ENCODE data around the gene CSRP2. TPM values are rescaled to one million over a fixed set of nuclear protein-coding genes. Genes with fewer than 3 reads are reported as not detected.

Gene CSRP2
- total and polyA plus RNA-seq, 2 experiments from 2014 or later, result 257 to 558 TPM

DNA sequence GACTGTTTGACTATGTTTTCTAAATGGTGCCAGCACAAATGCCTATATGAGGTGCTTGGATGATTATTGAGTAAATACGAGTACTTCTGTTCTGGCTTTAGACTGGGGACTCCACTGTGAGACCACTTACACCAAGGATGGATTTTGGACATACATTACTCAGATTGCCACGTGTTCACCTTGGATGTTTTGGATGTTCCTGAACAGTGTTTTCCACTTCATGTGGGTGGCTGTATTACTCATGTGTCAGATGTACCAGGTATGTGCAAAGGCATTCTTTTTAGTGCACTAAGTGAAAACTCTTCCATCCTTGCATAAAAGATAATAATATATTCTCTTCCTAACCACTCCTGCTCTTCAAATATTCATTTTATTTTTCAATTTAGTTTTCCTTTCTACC lies 30.7 kb downstream of the CSRP2 start:
- Histone ChIP-seq H3K4me1 (ENCODE audit: low read depth) (no peaks in the 10 kb centered on the region), H3K27me3 (no peaks in the 10 kb centered on the region), H3K27ac (no peak overlapping the region), H3K36me3 (peaks cover 30% of the 10 kb centered on the region), H3K9me3 (ENCODE audit: low read depth) (no peaks in the 10 kb centered on the region), H3K4me3 (no peak overlapping the region)
- DNase-seq (ENCODE audit: low read depth in 1 of 2, low spot score in 1 of 2), result no peak
- no peak for TF ChIP-seq CTCF (IDR thresholded peaks at IDR 0.05; ENCODE audit: low read depth, low read length)

DNA sequence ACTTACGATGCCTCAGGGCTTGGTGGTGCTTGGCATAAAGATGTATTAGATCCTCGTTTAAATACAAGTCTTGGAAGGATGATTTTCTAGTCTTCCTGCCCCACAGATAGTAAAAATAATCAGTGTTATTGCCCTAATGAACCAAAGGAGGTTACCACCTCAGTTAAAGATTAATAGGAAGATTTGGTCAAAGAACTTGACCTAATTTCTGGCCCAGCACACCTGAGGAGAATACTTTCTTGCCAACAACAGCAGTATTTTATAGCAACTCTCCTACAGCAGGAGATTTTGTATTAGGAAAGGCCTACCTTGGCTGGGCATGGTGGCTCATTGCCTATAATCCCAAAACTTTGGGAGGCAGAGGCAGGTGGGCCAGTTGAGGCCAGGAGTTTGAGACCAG lies 31.6 kb downstream of the CSRP2 start:
- H3K36me3 ChIP-seq, result peaks cover 34% of the 10 kb centered on the region
- H3K27ac ChIP-seq, result no peak overlapping the region
- DNase-seq (ENCODE audit: low read depth in 1 of 2, low spot score in 1 of 2), result no peak

DNA sequence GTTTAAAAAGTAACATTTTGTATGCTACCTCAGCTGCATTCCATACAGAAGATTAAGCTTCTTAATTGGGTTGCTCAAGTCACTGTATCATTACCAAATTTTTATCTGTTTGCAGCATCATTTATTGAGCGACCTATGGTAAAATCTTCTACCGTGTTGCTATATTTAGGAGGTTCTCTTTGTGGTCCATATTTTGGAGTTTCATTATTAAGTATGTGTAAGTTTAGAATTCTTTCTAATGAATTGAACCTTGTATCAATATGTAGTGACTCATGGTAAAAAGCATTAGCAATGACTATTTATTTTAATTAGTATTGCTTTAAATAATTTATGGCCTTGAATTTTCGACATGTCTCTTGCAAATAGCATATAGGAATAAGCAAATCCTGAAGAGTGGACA lies 42.2 kb downstream of the CSRP2 start:
- H3K36me3 ChIP-seq, result peaks cover 12% of the 10 kb centered on the region
- no peak for TF ChIP-seq CTCF (IDR thresholded peaks at IDR 0.05; ENCODE audit: low read depth, low read length)
- no peak for DNase-seq (ENCODE audit: low read depth in 1 of 2, low spot score in 1 of 2)
- H3K9me3 ChIP-seq (ENCODE audit: low read depth), result peaks cover 3% of the 10 kb centered on the region
- no peak overlapping the region for H3K4me3 ChIP-seq
- no peak overlapping the region for H3K27ac ChIP-seq
- H3K27me3 ChIP-seq, result no peaks in the 10 kb centered on the region
- no peaks in the 10 kb centered on the region for H3K4me1 ChIP-seq (ENCODE audit: low read depth)

More for the DNA sequence above, 31.6 kb downstream of the CSRP2 start:
- Histone ChIP-seq H3K9me3 (ENCODE audit: low read depth) (no peaks in the 10 kb centered on the region), H3K27me3 (no peaks in the 10 kb centered on the region), H3K4me3 (no peak overlapping the region), H3K4me1 (ENCODE audit: low read depth) (no peaks in the 10 kb centered on the region)
- no peak for TF ChIP-seq CTCF (IDR thresholded peaks at IDR 0.05; ENCODE audit: low read depth, low read length)

DNA sequence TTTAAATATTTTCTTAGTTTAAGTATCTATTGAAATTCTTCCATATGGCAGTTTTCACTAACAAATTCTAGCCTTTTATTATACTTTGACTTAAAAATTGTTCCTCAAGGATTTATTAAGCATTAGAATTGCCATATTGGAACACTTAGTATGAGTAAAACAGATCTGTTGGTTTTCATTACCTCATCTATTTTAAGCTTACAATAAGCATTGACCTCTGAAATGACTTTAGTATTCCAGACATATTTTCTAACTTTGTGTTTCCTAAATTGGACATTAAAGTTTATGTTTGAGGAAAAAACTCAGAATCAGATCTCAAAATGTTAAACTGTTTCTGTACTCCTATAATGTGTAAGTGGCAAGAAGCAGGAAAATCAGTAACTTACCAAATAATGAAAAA lies 48.4 kb downstream of the CSRP2 start:
- no peaks in the 10 kb centered on the region for H3K27me3 ChIP-seq
- no peak for DNase-seq (ENCODE audit: low read depth in 1 of 2, low spot score in 1 of 2)
- H3K36me3 ChIP-seq, result peaks cover 18% of the 10 kb centered on the region
- H3K4me3 ChIP-seq, result no peak overlapping the region
- no peak overlapping the region for H3K27ac ChIP-seq
- TF ChIP-seq CTCF (IDR thresholded peaks at IDR 0.05; ENCODE audit: low read depth, low read length), result no peak
- peaks cover 3% of the 10 kb centered on the region for H3K9me3 ChIP-seq (ENCODE audit: low read depth)
- no peaks in the 10 kb centered on the region for H3K4me1 ChIP-seq (ENCODE audit: low read depth)

GRCh38 chr12:76820888-76821482 lies 57.8 kb downstream of the CSRP2 start:
- Histone ChIP-seq H3K9me3 (ENCODE audit: low read depth) (no peaks in the 10 kb centered on the region), H3K36me3 (peaks cover 12% of the 10 kb centered on the region), H3K4me3 (no peak overlapping the region), H3K27ac (no peak overlapping the region), H3K4me1 (ENCODE audit: low read depth) (no peaks in the 10 kb centered on the region), H3K27me3 (no peaks in the 10 kb centered on the region)
- peak; percentile 52 for DNase-seq (ENCODE audit: low read depth in 1 of 2, low spot score in 1 of 2)
- TF ChIP-seq CTCF (IDR thresholded peaks at IDR 0.05; ENCODE audit: low read depth, low read length), result peak; percentile 72

All from cardiac muscle cell (in vitro differentiated cells and primary cell).